Measurements from ENCODE around the gene USP40. TPM values are rescaled to one million over a fixed set of nuclear protein-coding genes. Genes with fewer than 3 reads are reported as not detected.

Gene USP40
- total and polyA plus RNA-seq, 2 of the 8 experiments (the other 6 are each of a cell fraction or from before 2014, with no cell fraction given) = 12.0 to 15.7 TPM

GRCh38 chr2:233551491-233551890 lies 15.1 kb downstream of the USP40 start:
- H3K4me2 ChIP-seq (ENCODE audit: insufficient read depth in 1 of 2, low read depth in 2 of 2, low read length in 2 of 2) = no peak overlapping the region
- no peaks in the 10 kb centered on the region for H3K27me3 ChIP-seq (replicated peaks in 1 of 4; ENCODE audit: control insufficient read depth in 3 of 4, extremely low read depth in 1 of 4, insufficient read depth in 3 of 4, low read length in 3 of 4)
- no peaks in the 10 kb centered on the region for H3K36me3 ChIP-seq (ENCODE audit: control insufficient read depth in 2 of 4, insufficient read depth in 4 of 4, low read length in 3 of 4)
- no peak overlapping the region for H3K14ac ChIP-seq (ENCODE audit: insufficient read length)
- H3K9ac ChIP-seq (replicated peaks in 1 of 4; ENCODE audit: extremely low read depth in 1 of 4, low read depth in 3 of 4, low read length in 3 of 4) = no peak overlapping the region
- no peak overlapping the region for H2BK20ac ChIP-seq (ENCODE audit: low read length)
- H2BK5ac ChIP-seq (ENCODE audit: low read depth, low read length) = no peak overlapping the region
- no peak overlapping the region for H3K4ac ChIP-seq (replicated peaks; ENCODE audit: insufficient read length, low read depth, low read length)
- H3K79me2 ChIP-seq (ENCODE audit: control insufficient read depth in 1 of 2, insufficient read depth in 2 of 2, low read length in 2 of 2) = no peaks in the 10 kb centered on the region
- no peak overlapping the region for H4K8ac ChIP-seq (ENCODE audit: extremely low read depth, insufficient read depth, low read length)
- ChIA-PET CTCF (ENCODE audit: partially characterized antibody) (interaction anchor here (0.9 to 1.9 kb wide), 2 partner anchors 24 to 306 kb away, joined by 3 to 5 read pairs; no protein-coding TSS in a partner anchor), POLR2A (ENCODE audit: partially characterized antibody) (no interaction called here)
- H2BK15ac ChIP-seq (ENCODE audit: low read length) = no peak overlapping the region
- no peaks in the 10 kb centered on the region for H3K79me1 ChIP-seq (ENCODE audit: low read depth, low read length)
- H2BK12ac ChIP-seq (ENCODE audit: low read depth, low read length) = no peak overlapping the region
- H3K4me1 ChIP-seq (replicated peaks in 1 of 4; ENCODE audit: control insufficient read depth in 3 of 4, insufficient read depth in 4 of 4, low read length in 3 of 4) = no peaks in the 10 kb centered on the region
- no peak overlapping the region for H3K4me3 ChIP-seq (ENCODE audit: extremely low read depth in 1 of 4, insufficient read depth in 2 of 4, low read depth in 3 of 4, low read length in 4 of 4)
- no peak overlapping the region for H2BK120ac ChIP-seq (replicated peaks; ENCODE audit: low read depth, low read length)
- no peak overlapping the region for H3K27ac ChIP-seq (ENCODE audit: low read depth, low read length)
- DNase-seq (ENCODE audit: low read depth in 1 of 2, low spot score in 2 of 2) = no peak
- no peak overlapping the region for H2AFZ ChIP-seq (ENCODE audit: low read length)
- H3K9me3 ChIP-seq (ENCODE audit: insufficient read depth in 2 of 2, low read depth in 1 of 2, low read length in 1 of 2) = no peaks in the 10 kb centered on the region
- no peaks in the 10 kb centered on the region for H3K23me2 ChIP-seq (ENCODE audit: low read depth, low read length)
- 67% methylated on average over 4 of the region's 4 CpGs; no CpG with 5 or more reads in 1 of the 2 experiments for WGBS, 2 experiments (ENCODE audit: extremely low coverage in 1 of 2, insufficient coverage in 1 of 2, insufficient read length in 1 of 2, insufficient replicate concordance in 2 of 2, low coverage in 1 of 2, low lambda C conversion rate in 2 of 2, missing lambda C conversion rate in 1 of 2)
- FAIRE-seq = no peak
- no peak overlapping the region for H2AK5ac ChIP-seq (ENCODE audit: low read depth, low read length)
- no peak overlapping the region for H3K56ac ChIP-seq (replicated peaks; ENCODE audit: insufficient read length, low read depth, low read length)
- H4K5ac ChIP-seq (ENCODE audit: insufficient read length, low read depth, low read length) = no peak overlapping the region
- H3K18ac ChIP-seq (ENCODE audit: extremely low read depth, low read length) = no peak overlapping the region
- no peak overlapping the region for H4K91ac ChIP-seq (replicated peaks; ENCODE audit: insufficient read length, low read length)
- H3K23ac ChIP-seq (ENCODE audit: insufficient read length) = no peak overlapping the region
- H4K20me1 ChIP-seq (replicated peaks in 1 of 2; ENCODE audit: control insufficient read depth in 1 of 2, insufficient read depth in 2 of 2, low read length in 2 of 2) = no peaks in the 10 kb centered on the region
- TF ChIP-seq POLR2AphosphoS5 (IDR thresholded peaks at IDR 0.05; ENCODE audit: low read depth, low read length) (no peak), CBX5 (IDR thresholded peaks at IDR 0.05; ENCODE audit: low read depth, low read length) (no peak), CTCF (IDR thresholded peaks at IDR 0.05; ENCODE audit: control extremely low read depth in 1 of 3, insufficient read depth in 1 of 3, low read depth in 1 of 3, low read length in 3 of 3) (no peak), TCF12 (IDR thresholded peaks at IDR 0.05; ENCODE audit: low read depth, low read length) (no peak), BCL11A (IDR thresholded peaks at IDR 0.05; ENCODE audit: low read depth in 2 of 2, low read length in 2 of 2) (no peak), CHD1 (IDR thresholded peaks at IDR 0.05; ENCODE audit: low read depth, low read length) (no peak)
